B cell (primary cell): ENCODE measurements around the gene FAM234A. TPM values are rescaled to one million over a fixed set of nuclear protein-coding genes. Genes with fewer than 3 reads are reported as not detected.

Experiments
- ATAC-seq: fragments of 200-7000 bp; cut with Tn5 transposase; one replicate; pipeline ENCODE4 v1.10.0; 2021; ENCODE audit warnings: low read depth, mild to moderate bottlenecking, moderate number of reproducible peaks, moderate library complexity
- CTCF ChIA-PET: fragments of 350-600 bp; sonication (Branson Sonifier 250); formaldehyde crosslinking; loops from one replicate; lab custom pipeline; 2021; ENCODE audit warnings: antibody characterized with exemption, inconsistent platforms; lab: Charles Lee
- POLR2A ChIA-PET: fragments of 350-600 bp; sonication (Branson Sonifier 250); formaldehyde crosslinking; loops from one replicate; lab custom pipeline; 2021; ENCODE audit warnings: antibody characterized with exemption; lab: Charles Lee
- DNase-seq: peaks from one replicate; pipeline ENCODE4 v3.0.0; 2013
- H2AFZ ChIP-seq: 2 replicates; pipeline ENCODE4 v1.6.1; 2012; ENCODE audit warnings: mild to moderate bottlenecking, low read depth, low read length; ENCODE audit not compliant: insufficient read depth, poor library complexity, severe bottlenecking
- H3K27ac ChIP-seq, 2 donors: 1 replicate in 1 of 2; 2 replicates in 1 of 2; pipeline ENCODE4 v1.5.1; 2012 to 2013; ENCODE audit warnings: low read length in 2 of 2, mild to moderate bottlenecking in 2 of 2, moderate library complexity in 1 of 2
- H3K27me3 ChIP-seq, 4 experiments: fragments of 200-600 bp in 1 of 4; sonication (generic) in 1 of 4; replicated peaks in 1 of 4; 1 replicate in 2 of 4; 2 replicates in 2 of 4; pipeline versions ENCODE4 v1.6.1 to v1.7.0; 2013 to 2016; ENCODE audit warnings: low read length in 3 of 4, mild to moderate bottlenecking in 2 of 4, mixed read lengths in 1 of 4, moderate library complexity in 1 of 4; ENCODE audit not compliant: insufficient read depth in 4 of 4, control insufficient read depth in 3 of 4; ENCODE audit errors: control extremely low read depth in 1 of 4
- H3K36me3 ChIP-seq, 2 experiments: replicated peaks in 1 of 2; 1 replicate in 1 of 2; 2 replicates in 1 of 2; pipeline versions ENCODE4 v1.6.1 to v1.7.1; 2013; ENCODE audit warnings: low read length in 1 of 2; ENCODE audit not compliant: insufficient read depth in 2 of 2, control insufficient read depth in 1 of 2; ENCODE audit errors: control extremely low read depth in 1 of 2, extremely low read depth in 1 of 2
- H3K4me1 ChIP-seq, 2 donors: fragments of 200-600 bp in 1 of 2; sonication (generic) in 1 of 2; 1 replicate in 1 of 2; 2 replicates in 1 of 2; pipeline versions ENCODE4 v1.5.1 to v1.6.1; 2013 to 2017; ENCODE audit warnings: low read length in 2 of 2; ENCODE audit not compliant: control insufficient read depth in 2 of 2, insufficient read depth in 2 of 2
- H3K4me2 ChIP-seq: replicated peaks from 2 replicates; pipeline ENCODE3; 2012; ENCODE audit warnings: mild to moderate bottlenecking, low read depth, low read length; ENCODE audit not compliant: poor library complexity, severe bottlenecking
- H3K4me3 ChIP-seq, 5 experiments: fragments of 200-600 bp in 1 of 5; sonication (generic) in 1 of 5; 1 replicate in 3 of 5; 2 replicates in 2 of 5; pipeline versions ENCODE4 v1.5.1 to v1.7.0; 2011 to 2016; ENCODE audit warnings: low read length in 4 of 5, mild to moderate bottlenecking in 4 of 5, low read depth in 2 of 5, control low read depth in 1 of 5, moderate library complexity in 1 of 5; ENCODE audit not compliant: insufficient read depth in 1 of 5; ENCODE audit errors: control extremely low read depth in 1 of 5, extremely low read depth in 1 of 5
- H3K79me2 ChIP-seq: fragments of 200-600 bp; sonication (generic); one replicate; pipeline ENCODE4 v1.6.0; 2016; ENCODE audit warnings: low read length; ENCODE audit not compliant: control insufficient read depth, insufficient read depth
- H3K9ac ChIP-seq: fragments of 200-600 bp; sonication (generic); 2 replicates; pipeline ENCODE4 v1.6.1; 2017; ENCODE audit warnings: mild to moderate bottlenecking, low read length, moderate library complexity
- H3K9me3 ChIP-seq, 3 donors: one replicate each; pipeline versions ENCODE4 v1.6.1 to v1.7.1; 2013; ENCODE audit warnings: low read length in 2 of 3; ENCODE audit not compliant: control insufficient read depth in 2 of 3, insufficient read depth in 1 of 3; ENCODE audit errors: control extremely low read depth in 1 of 3
- H4K20me1 ChIP-seq: 2 replicates; pipeline ENCODE4 v1.6.0; 2012; ENCODE audit warnings: mild to moderate bottlenecking, low read length; ENCODE audit not compliant: insufficient read depth, control insufficient read depth, poor library complexity, severe bottlenecking
- H3K27ac Mint-ChIP-seq: one replicate; pipeline ENCODE4 v1.8.0; 2021; ENCODE audit warnings: mixed read lengths
- H3K27me3 Mint-ChIP-seq: one replicate; pipeline ENCODE4 v1.8.0; 2021; ENCODE audit warnings: mixed read lengths
- H3K4me1 Mint-ChIP-seq: one replicate; pipeline ENCODE4 v1.8.0; 2021; ENCODE audit warnings: mixed read lengths
- H3K4me3 Mint-ChIP-seq: one replicate; pipeline ENCODE4 v1.8.0; 2021; ENCODE audit warnings: mixed read lengths
- H3K9me3 Mint-ChIP-seq: one replicate; pipeline ENCODE4 v1.8.0; 2022; ENCODE audit warnings: mixed read lengths; ENCODE audit not compliant: insufficient read depth
- CTCF ChIP-seq: fragments of 200-600 bp; IDR thresholded peaks from one replicate; pipeline ENCODE4 v1.8.0; 2022; ENCODE audit warnings: antibody characterized with exemption, mild to moderate bottlenecking
- EZH2 ChIP-seq: IDR thresholded peaks from 2 replicates; pipeline ENCODE4 v1.6.1; 2012; ENCODE audit warnings: borderline replicate concordance, low read depth, mild to moderate bottlenecking, moderate library complexity, low read length; ENCODE audit not compliant: insufficient read depth, poor library complexity, severe bottlenecking
- WGBS: methylation state at CpG from one replicate; pipeline ENCODE4 v1.1.5; 2013; ENCODE audit warnings: missing lambda C conversion rate; ENCODE audit not compliant: insufficient coverage; 5-methylcytosine and 5-hydroxymethylcytosine counted together
- intact Hi-C: fragments of 100-400 bp; cut with micrococcal nuclease; formaldehyde crosslinking; loops from one replicate; pipeline ENCODE4 v1.10.0; 2022
- polyA plus RNA-seq: library from polyadenylated mRNA; depleted of rRNA; stranded (reverse); fragments of >200 nt; gene quantifications from 2 replicates; pipeline ENCODE4 v1.2.3, GENCODE V29; 2012
- total RNA-seq, 2 donors: library from RNA; stranded (reverse); fragments of 120-200 nt in 1 of 2; gene quantifications; 1 replicate in 1 of 2; 2 replicates in 1 of 2; pipeline versions ENCODE4 v1.2.3 to v1.2.4, GENCODE V29; 2013 to 2022

Gene FAM234A
- total and polyA plus RNA-seq, 2 donors (not counting 1 experiment from before 2014, with no cell fraction given), result 35.1 to 42.9 TPM

GRCh38 chr16:189604-190186 lies 44.9 kb upstream of the FAM234A start:
- Histone ChIP-seq H4K20me1 (peaks cover 15% of the 10 kb centered on the region), H3K27ac (no peak overlapping the region), H3K79me2 (peaks cover 9% of the 10 kb centered on the region), H3K9ac (no peak overlapping the region), H3K4me1 (no peaks in the 10 kb centered on the region), H3K4me2 (no peak overlapping the region), H3K9me3 (no peaks in the 10 kb centered on the region), H3K36me3 (peaks cover 15 to 65% of the 10 kb centered on the region in 2 experiments), H3K27me3 (no peaks in the 10 kb centered on the region), H3K4me3 (no peak overlapping the region), H2AFZ (no peak overlapping the region)
- CTCF ChIA-PET, result no interaction called here
- no peaks in the 10 kb centered on the region for H3K4me1 Mint-ChIP-seq
- H3K27ac Mint-ChIP-seq, result no peak overlapping the region
- H3K9me3 Mint-ChIP-seq, result no peaks in the 10 kb centered on the region
- TF ChIP-seq EZH2 (no peak), CTCF (no peak)
- 97% methylated on average over 32 of the region's 34 CpGs for WGBS
- DNase-seq, result no peak
- ATAC-seq, result no peak
- intact Hi-C loops, result no loop called here
- POLR2A ChIA-PET, result no interaction called here
- no peak overlapping the region for H3K4me3 Mint-ChIP-seq
- H3K27me3 Mint-ChIP-seq, result no peaks in the 10 kb centered on the region

- Histone ChIP-seq H3K27me3 (no peaks in the 10 kb centered on the region), H3K4me1 (no peaks in the 10 kb centered on the region), H4K20me1 (peaks cover 33% of the 10 kb centered on the region), H3K27ac (no peak overlapping the region), H3K4me3 (no peak overlapping the region), H3K79me2 (peaks cover 16% of the 10 kb centered on the region), H2AFZ (no peak overlapping the region), H3K9ac (no peak overlapping the region), H3K4me2 (no peak overlapping the region), H3K36me3 (peaks cover 15 to 84% of the 10 kb centered on the region in 2 experiments), H3K9me3 (no peaks in the 10 kb centered on the region)
- H3K4me1 Mint-ChIP-seq, result no peaks in the 10 kb centered on the region
- H3K4me3 Mint-ChIP-seq, result no peak overlapping the region
- POLR2A ChIA-PET, result no interaction called here
- H3K9me3 Mint-ChIP-seq, result no peaks in the 10 kb centered on the region
- CTCF ChIA-PET, result interaction anchor here (1.4 kb wide), 1 partner anchor 85 kb away, joined by 5 read pairs; no protein-coding TSS in a partner anchor
- TF ChIP-seq EZH2 (no peak), CTCF (no peak)
- no peaks in the 10 kb centered on the region for H3K27me3 Mint-ChIP-seq
- no peak overlapping the region for H3K27ac Mint-ChIP-seq
- WGBS, result 93% methylated on average over 3 of the region's 4 CpGs
- intact Hi-C loops, result no loop called here
- ATAC-seq, result no peak
- DNase-seq, result no peak
These were observed 42.8 kb upstream of the FAM234A start for GRCh38 chr16:191831-192230.
